Measurements from ENCODE around the gene NEK11.

Gene NEK11

GRCh38 chr3:131020122-131020693 lies 6.5 kb upstream of the NEK11 start:
- ATAC-seq (ENCODE audit: insufficient read depth, low read depth), result peak; percentile 34; the same call in 2 of the 3 replicates
- H3K36me3 ChIP-seq (ENCODE audit: insufficient read depth, low read length), result peaks cover 50% of the 10 kb centered on the region

GRCh38 chr3:131025539-131025938 lies 1.1 kb upstream of the NEK11 start:
- Histone ChIP-seq H3K9me3 (ENCODE audit: insufficient read depth, low read length, severe bottlenecking) (no peaks in the 10 kb centered on the region), H3K4me3 (ENCODE audit: low read depth in 1 of 2, low read length in 2 of 2) (peak overlapping the region; percentile 81 to 93; a peak in 3 of 4 replicates), H3K4me2 (ENCODE audit: insufficient read depth, low read length) (peak overlapping the region; percentile 93), H4K20me1 (ENCODE audit: insufficient read depth, low read length) (no peaks in the 10 kb centered on the region), H3K27ac (ENCODE audit: low read length) (peak overlapping the region; percentile 97; the same call in 1 of the 2 replicates), H3K9ac (ENCODE audit: low read depth, low read length) (peak overlapping the region; percentile 94), H3K79me2 (ENCODE audit: insufficient read depth, low read length) (peaks cover 16% of the 10 kb centered on the region; the same call in 1 of the 2 replicates), H3K4me1 (ENCODE audit: insufficient read depth, low read length) (peaks cover 62% of the 10 kb centered on the region), H2AFZ (ENCODE audit: low read depth, low read length) (peak overlapping the region; percentile 99; the same call in 1 of the 2 replicates), H3K36me3 (ENCODE audit: insufficient read depth, low read length) (peaks cover 18% of the 10 kb centered on the region), H3K27me3 (ENCODE audit: insufficient read depth, low read length, poor library complexity) (no peaks in the 10 kb centered on the region)
- ATAC-seq (ENCODE audit: insufficient read depth, low read depth) (no peak), DNase-seq (no peak)
- TF ChIP-seq EZH2 (IDR thresholded peaks at IDR 0.05; ENCODE audit: borderline replicate concordance, low read depth, low read length, severe bottlenecking) (no peak), CTCF (IDR thresholded peaks at IDR 0.05; ENCODE audit: borderline replicate concordance, extremely low read depth, low read length, poor library complexity, severe bottlenecking) (no peak)

More at GRCh38 chr3:131020122-131020693, 6.5 kb upstream of the NEK11 start:
- no peak for DNase-seq
- Histone ChIP-seq H3K27ac (ENCODE audit: low read length) (no peak overlapping the region), H3K79me2 (ENCODE audit: insufficient read depth, low read length) (peaks cover 8% of the 10 kb centered on the region; the same call in 1 of the 2 replicates), H3K4me1 (ENCODE audit: insufficient read depth, low read length) (peaks cover 47% of the 10 kb centered on the region), H4K20me1 (ENCODE audit: insufficient read depth, low read length) (no peaks in the 10 kb centered on the region), H2AFZ (ENCODE audit: low read depth, low read length) (no peak overlapping the region), H3K4me3 (ENCODE audit: low read depth in 1 of 2, low read length in 2 of 2) (0 out of 4 replicates have a peak overlapping the region, but pooled peaks of 1 of the 2 experiments have one; percentile 17), H3K27me3 (ENCODE audit: insufficient read depth, low read length, poor library complexity) (no peaks in the 10 kb centered on the region), H3K4me2 (ENCODE audit: insufficient read depth, low read length) (peak overlapping the region; percentile 45), H3K9me3 (ENCODE audit: insufficient read depth, low read length, severe bottlenecking) (no peaks in the 10 kb centered on the region), H3K9ac (ENCODE audit: low read depth, low read length) (no peak overlapping the region)
- TF ChIP-seq EZH2 (IDR thresholded peaks at IDR 0.05; ENCODE audit: borderline replicate concordance, low read depth, low read length, severe bottlenecking) (no peak), CTCF (IDR thresholded peaks at IDR 0.05; ENCODE audit: borderline replicate concordance, extremely low read depth, low read length, poor library complexity, severe bottlenecking) (no peak)

- DNase-seq (no peak), ATAC-seq (ENCODE audit: insufficient read depth, low read depth) (no peak)
- Histone ChIP-seq H3K9me3 (ENCODE audit: insufficient read depth, low read length, severe bottlenecking) (no peaks in the 10 kb centered on the region), H2AFZ (ENCODE audit: low read depth, low read length) (no peak overlapping the region), H3K27ac (ENCODE audit: low read length) (no peak overlapping the region), H3K79me2 (ENCODE audit: insufficient read depth, low read length) (peaks cover 11% of the 10 kb centered on the region; the same call in 1 of the 2 replicates), H3K4me2 (ENCODE audit: insufficient read depth, low read length) (no peak overlapping the region), H3K9ac (ENCODE audit: low read depth, low read length) (no peak overlapping the region), H3K4me3 (ENCODE audit: low read depth in 1 of 2, low read length in 2 of 2) (no peak overlapping the region), H3K27me3 (ENCODE audit: insufficient read depth, low read length, poor library complexity) (no peaks in the 10 kb centered on the region), H4K20me1 (ENCODE audit: insufficient read depth, low read length) (no peaks in the 10 kb centered on the region), H3K36me3 (ENCODE audit: insufficient read depth, low read length) (peaks cover 10% of the 10 kb centered on the region), H3K4me1 (ENCODE audit: insufficient read depth, low read length) (peaks cover 34% of the 10 kb centered on the region)
- TF ChIP-seq CTCF (IDR thresholded peaks at IDR 0.05; ENCODE audit: borderline replicate concordance, extremely low read depth, low read length, poor library complexity, severe bottlenecking) (no peak), EZH2 (IDR thresholded peaks at IDR 0.05; ENCODE audit: borderline replicate concordance, low read depth, low read length, severe bottlenecking) (no peak)
These were observed 2.2 kb downstream of the NEK11 start for GRCh38 chr3:131028844-131029243.

Measured in DND-41 (cell line).